Chondrocyte (in vitro differentiated cells): Measurements from ENCODE around the gene MIAT. TPM values are rescaled to one million over a fixed set of nuclear protein-coding genes. Genes with fewer than 3 reads are reported as not detected.

Experiments used
- DNase-seq: peaks from one replicate; pipeline ENCODE4 v3.0.0; 2021; ENCODE audit warnings: mixed read lengths, low spot score
- H3K27ac Mint-ChIP-seq: one replicate; pipeline ENCODE4 v1.8.0; 2021; ENCODE audit warnings: mild to moderate bottlenecking, moderate library complexity, mixed read lengths; ENCODE audit not compliant: unreplicated experiment
- H3K27me3 Mint-ChIP-seq: 2 replicates; pipeline ENCODE4 v1.8.0; 2021; ENCODE audit warnings: low read depth, mixed read lengths
- H3K36me3 Mint-ChIP-seq: 2 replicates; pipeline ENCODE4 v1.8.0; 2021; ENCODE audit warnings: low read depth, mixed read lengths
- H3K4me1 Mint-ChIP-seq: 2 replicates; pipeline ENCODE4 v1.8.0; 2021; ENCODE audit warnings: low read depth, mild to moderate bottlenecking, mixed read lengths
- H3K4me3 Mint-ChIP-seq: one replicate; pipeline ENCODE4 v1.8.0; 2021; ENCODE audit warnings: mild to moderate bottlenecking, moderate library complexity, mixed read lengths; ENCODE audit not compliant: unreplicated experiment
- H3K9me3 Mint-ChIP-seq: 2 replicates; pipeline ENCODE4 v1.8.0; 2021; ENCODE audit warnings: low read depth, mixed read lengths
- long read RNA-seq: library from polyadenylated mRNA; stranded (forward); transcript quantifications from one replicate; pipeline ENCODE4 v2.0.0, GENCODE V29; 2021
- total RNA-seq: library from RNA; stranded (reverse); gene quantifications from 3 replicates; pipeline ENCODE4 v1.2.1, GENCODE V29; 2021
- TF ChIP-seq, protein P1 (sequence below): fragments of 200-600 bp; sonication (generic); IDR thresholded peaks from 2 replicates; pipeline ENCODE4 v1.5.0; 2021; ENCODE audit warnings: antibody characterized with exemption, mild to moderate bottlenecking, moderate library complexity

The MIAT gene
- total RNA-seq: 2.5 to 6.2 TPM (median 3.5 TPM) in 3 replicates
- long read RNA-seq, full-length matches to known transcripts: 3 of 6 reads
- long read RNA-seq, partial matches to known transcripts: 2 of 6 reads
- long read RNA-seq, other reads (novel, unspliced or antisense): 1 of 6 reads

DNA sequence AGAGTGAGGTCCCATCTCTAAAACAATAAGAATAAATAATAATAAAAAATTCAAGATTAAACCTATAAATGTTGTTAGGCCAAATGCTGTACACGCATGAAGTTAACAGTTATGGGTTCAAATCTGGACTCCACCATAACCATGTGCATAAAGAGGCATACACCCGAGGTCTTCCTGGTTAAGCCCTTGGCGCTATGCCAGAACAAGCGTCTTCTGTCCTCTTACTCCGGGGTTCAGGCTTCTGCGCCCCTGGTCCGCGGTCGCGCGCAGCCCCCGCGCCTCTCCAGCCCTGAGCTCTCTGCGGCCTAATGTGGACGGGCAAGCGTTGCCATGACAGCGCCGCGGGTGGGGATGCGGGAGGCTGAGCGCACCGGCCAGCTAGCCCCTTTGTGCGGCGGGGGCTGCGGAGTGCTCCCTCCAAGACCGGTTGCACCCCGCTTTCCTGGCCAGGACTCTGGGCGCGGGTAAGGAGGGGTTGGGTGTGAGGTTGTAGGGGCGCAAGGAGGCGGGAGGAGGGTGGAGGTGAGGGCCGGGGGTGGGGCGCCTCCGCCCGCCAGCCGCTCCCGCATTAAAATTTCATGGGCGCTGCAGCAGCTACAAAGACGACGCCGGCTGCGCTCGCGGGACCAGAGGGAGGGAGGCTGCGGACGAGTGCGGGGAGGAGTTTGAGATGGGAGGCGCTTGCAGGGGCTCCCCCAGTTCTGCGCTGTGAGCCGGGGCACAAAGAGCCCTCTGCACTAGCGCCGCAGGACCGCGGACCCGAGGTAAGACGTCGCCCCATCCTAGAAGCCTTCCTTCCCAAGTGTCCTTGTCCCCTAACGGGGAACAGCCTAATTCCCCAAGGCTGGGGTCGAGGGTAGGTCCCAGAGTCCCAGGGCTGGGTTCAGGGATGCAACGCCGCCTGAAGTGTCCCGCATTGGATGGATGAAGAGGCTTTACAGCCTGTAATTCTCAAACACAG is at the start of gene MIAT:
TSS of gene MIAT (plus strand) at position 698 of the 961 bp plus-strand sequence.
- Mint-ChIP-seq H3K27ac (peak within 1 kb of the TSS; percentile 33), H3K4me1 (peaks cover 23% of the 10 kb centered on the region), H3K9me3 (no peaks in the 10 kb centered on the region), H3K36me3 (no peaks in the 10 kb centered on the region), H3K4me3 (peak within 1 kb of the TSS; percentile 70), H3K27me3 (peaks cover 11% of the 10 kb centered on the region)
- DNase-seq: no peak
- TF ChIP-seq, protein P1, sequence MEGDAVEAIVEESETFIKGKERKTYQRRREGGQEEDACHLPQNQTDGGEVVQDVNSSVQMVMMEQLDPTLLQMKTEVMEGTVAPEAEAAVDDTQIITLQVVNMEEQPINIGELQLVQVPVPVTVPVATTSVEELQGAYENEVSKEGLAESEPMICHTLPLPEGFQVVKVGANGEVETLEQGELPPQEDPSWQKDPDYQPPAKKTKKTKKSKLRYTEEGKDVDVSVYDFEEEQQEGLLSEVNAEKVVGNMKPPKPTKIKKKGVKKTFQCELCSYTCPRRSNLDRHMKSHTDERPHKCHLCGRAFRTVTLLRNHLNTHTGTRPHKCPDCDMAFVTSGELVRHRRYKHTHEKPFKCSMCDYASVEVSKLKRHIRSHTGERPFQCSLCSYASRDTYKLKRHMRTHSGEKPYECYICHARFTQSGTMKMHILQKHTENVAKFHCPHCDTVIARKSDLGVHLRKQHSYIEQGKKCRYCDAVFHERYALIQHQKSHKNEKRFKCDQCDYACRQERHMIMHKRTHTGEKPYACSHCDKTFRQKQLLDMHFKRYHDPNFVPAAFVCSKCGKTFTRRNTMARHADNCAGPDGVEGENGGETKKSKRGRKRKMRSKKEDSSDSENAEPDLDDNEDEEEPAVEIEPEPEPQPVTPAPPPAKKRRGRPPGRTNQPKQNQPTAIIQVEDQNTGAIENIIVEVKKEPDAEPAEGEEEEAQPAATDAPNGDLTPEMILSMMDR: no peak

DNA sequence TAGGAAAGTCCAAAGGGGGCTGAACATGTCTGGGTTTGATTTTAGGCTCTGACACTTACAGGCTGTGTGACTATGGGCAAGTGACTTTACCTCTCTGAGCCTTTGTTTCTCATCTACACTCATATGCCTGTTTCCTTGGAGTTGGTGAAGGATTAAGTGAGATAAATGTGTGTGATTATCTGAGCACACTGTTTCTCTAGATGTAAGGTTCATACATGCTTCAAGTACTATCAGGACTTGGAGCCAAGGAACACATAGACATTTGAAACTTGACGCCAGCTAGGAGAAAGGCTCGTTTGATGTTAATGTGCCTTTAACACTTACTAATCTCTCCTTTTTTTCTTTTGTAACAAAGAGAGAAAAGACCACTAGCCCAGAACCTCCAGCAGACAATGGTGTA is 49.3 kb upstream of the MIAT start:
- no peaks in the 10 kb centered on the region for H3K9me3 Mint-ChIP-seq
- no peaks in the 10 kb centered on the region for H3K36me3 Mint-ChIP-seq
- no peak overlapping the region for H3K4me3 Mint-ChIP-seq
- TF ChIP-seq, protein P1: no peak
- H3K4me1 Mint-ChIP-seq: peaks cover 38% of the 10 kb centered on the region
- DNase-seq: no peak
- peaks cover 5% of the 10 kb centered on the region for H3K27me3 Mint-ChIP-seq
- peak overlapping the region; percentile 2 for H3K27ac Mint-ChIP-seq

- Mint-ChIP-seq H3K36me3 (no peaks in the 10 kb centered on the region), H3K9me3 (no peaks in the 10 kb centered on the region), H3K4me1 (peaks cover 41% of the 10 kb centered on the region), H3K27me3 (peaks cover 10% of the 10 kb centered on the region), H3K27ac (peak overlapping the region; percentile 97), H3K4me3 (no peak overlapping the region)
- no peak for DNase-seq
- TF ChIP-seq, protein P1: no peak
Measured at GRCh38 chr22:26609287-26609686, 48.1 kb upstream of the MIAT start.

DNA sequence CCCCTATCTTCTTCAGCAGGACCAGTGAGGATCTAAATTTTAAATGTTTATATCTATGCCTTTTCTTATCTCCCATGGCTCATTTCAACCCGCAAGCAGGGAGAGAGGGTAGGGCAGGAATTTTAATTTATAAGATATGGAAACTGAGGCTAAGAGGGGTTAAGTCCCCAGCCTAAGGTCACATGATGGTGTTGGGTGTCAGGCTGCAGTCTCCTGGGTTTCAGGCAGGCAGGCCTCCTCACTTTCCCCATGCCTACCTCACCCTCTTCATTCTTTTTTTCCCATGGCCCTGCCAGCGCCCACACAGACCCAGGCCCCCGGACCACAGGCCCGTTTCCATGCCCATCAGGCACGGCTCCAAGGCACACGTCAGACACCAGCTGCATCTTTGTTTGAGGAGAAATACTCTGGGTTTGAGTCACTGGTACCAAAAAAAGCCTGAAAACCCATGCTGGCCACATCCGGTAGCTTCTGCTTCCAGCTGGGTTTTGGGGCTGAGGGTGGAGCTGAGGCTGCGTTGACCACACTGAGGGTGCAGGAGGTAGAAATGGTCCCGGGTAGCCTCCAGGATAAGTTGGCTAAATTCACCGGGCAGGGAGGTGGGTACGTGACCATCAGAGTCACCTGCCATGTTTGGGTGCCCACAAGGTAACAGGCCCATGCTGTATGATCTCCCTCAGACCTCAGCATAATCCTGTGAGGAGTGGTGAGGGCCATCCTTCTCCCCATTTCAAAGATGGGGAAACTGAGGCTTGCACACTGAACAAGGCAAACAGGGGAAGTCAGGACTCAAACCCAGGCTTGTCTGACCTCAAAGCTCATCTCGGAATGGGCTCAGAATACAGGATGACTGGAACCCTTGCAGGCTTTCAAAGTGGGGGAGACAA is 47.1 kb upstream of the MIAT start:
- Mint-ChIP-seq H3K4me1 (peaks cover 42% of the 10 kb centered on the region), H3K9me3 (no peaks in the 10 kb centered on the region), H3K27me3 (peaks cover 13% of the 10 kb centered on the region), H3K27ac (peak overlapping the region; percentile 97), H3K4me3 (no peak overlapping the region), H3K36me3 (no peaks in the 10 kb centered on the region)
- no peak for DNase-seq
- TF ChIP-seq, protein P1: no peak

DNA sequence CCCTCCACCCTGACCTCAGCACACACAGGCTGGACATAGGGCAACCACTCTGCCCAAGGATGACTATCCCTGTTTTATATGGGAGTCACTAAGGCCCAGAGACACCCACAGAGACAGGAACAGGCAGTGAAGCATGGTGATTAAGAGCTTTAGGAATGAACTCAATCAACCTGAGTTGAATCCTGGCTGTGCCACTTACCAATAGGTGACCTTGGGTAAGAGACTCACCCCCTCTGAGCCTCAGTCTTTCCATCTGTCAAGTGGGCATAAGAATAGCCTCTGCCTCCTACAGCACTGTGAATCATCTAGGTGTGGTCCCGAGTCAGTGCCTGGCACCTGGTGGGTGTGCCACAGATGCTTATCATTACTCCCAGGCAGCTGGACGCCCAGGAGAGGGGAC is 46.4 kb upstream of the MIAT start:
- TF ChIP-seq, protein P1: no peak
- H3K9me3 Mint-ChIP-seq: no peaks in the 10 kb centered on the region
- H3K36me3 Mint-ChIP-seq: no peaks in the 10 kb centered on the region
- peak overlapping the region; percentile 97 for H3K27ac Mint-ChIP-seq
- DNase-seq: no peak
- H3K4me3 Mint-ChIP-seq: no peak overlapping the region
- peaks cover 13% of the 10 kb centered on the region for H3K27me3 Mint-ChIP-seq
- H3K4me1 Mint-ChIP-seq: peaks cover 42% of the 10 kb centered on the region
